Caco-2 (cell line): ENCODE measurements around the gene SHISA3. TPM values are rescaled to one million over a fixed set of nuclear protein-coding genes. Genes with fewer than 3 reads are reported as not detected.

ENCODE experiments used
- BruUV-seq: library from RNA; stranded (reverse); fragments of 400-500 nt; replicated peaks from 2 replicates; lab custom pipeline; 2021; lab: Mats Ljungman, UMichigan
- CTCF ChIA-PET: fragments of 300-600 bp; sonication (Branson Sonifier 250); formaldehyde crosslinking; loops from one replicate; lab custom pipeline; 2022; ENCODE audit warnings: antibody characterized with exemption; lab: Charles Lee
- POLR2A ChIA-PET: fragments of 300-600 bp; sonication (Branson Sonifier 250); formaldehyde crosslinking; loops from one replicate; lab custom pipeline; 2022; ENCODE audit warnings: antibody characterized with exemption; lab: Charles Lee
- DNase-seq, 2 experiments: peaks; one replicate each; pipeline versions ENCODE4 v3.0.0 to v3.0.0-alpha.2; 2020 to 2022
- H3K27me3 ChIP-seq: replicated peaks from 2 replicates; pipeline ENCODE4 v1.6.0; 2011; ENCODE audit warnings: low read length; ENCODE audit not compliant: control insufficient read depth, insufficient read depth
- H3K36me3 ChIP-seq: 2 replicates; pipeline ENCODE4 v1.5.1; 2011; ENCODE audit warnings: low read length; ENCODE audit not compliant: control insufficient read depth, insufficient read depth
- H3K4me1 ChIP-seq: fragments of 250-450 bp; sonication (Bioruptor Pico); 2 replicates; pipeline ENCODE4 v1.5.1; 2020; ENCODE audit warnings: mild to moderate bottlenecking
- H3K4me3 ChIP-seq: 2 replicates; pipeline ENCODE4 v1.5.1; 2011; ENCODE audit warnings: low read depth, mild to moderate bottlenecking, control low read depth, low read length
- H3K9me3 ChIP-seq: fragments of 250-450 bp; sonication (Bioruptor Pico); 2 replicates; pipeline ENCODE4 v1.5.1; 2020; ENCODE audit warnings: mild to moderate bottlenecking, moderate library complexity
- H3K27ac Mint-ChIP-seq: one replicate; pipeline ENCODE4 v1.8.0; 2022; ENCODE audit warnings: mixed read lengths; ENCODE audit not compliant: unreplicated experiment
- H3K27me3 Mint-ChIP-seq: one replicate; pipeline ENCODE4 v1.8.0; 2022; ENCODE audit warnings: mixed read lengths; ENCODE audit not compliant: insufficient read depth, unreplicated experiment
- H3K36me3 Mint-ChIP-seq: one replicate; pipeline ENCODE4 v1.8.0; 2022; ENCODE audit warnings: mild to moderate bottlenecking, mixed read lengths; ENCODE audit not compliant: insufficient read depth, unreplicated experiment
- H3K4me1 Mint-ChIP-seq: one replicate; pipeline ENCODE4 v1.8.0; 2022; ENCODE audit warnings: low read depth, mixed read lengths; ENCODE audit not compliant: unreplicated experiment
- H3K4me3 Mint-ChIP-seq: one replicate; pipeline ENCODE4 v1.8.0; 2022; ENCODE audit warnings: mild to moderate bottlenecking, moderate library complexity, mixed read lengths; ENCODE audit not compliant: unreplicated experiment
- H3K9me3 Mint-ChIP-seq: one replicate; pipeline ENCODE4 v1.8.0; 2022; ENCODE audit warnings: mixed read lengths; ENCODE audit not compliant: unreplicated experiment
- intact Hi-C: fragments of 100-400 bp; cut with micrococcal nuclease; formaldehyde crosslinking; loops from one replicate; pipeline ENCODE4 v1.10.0; 2022; ENCODE audit not compliant: unreplicated experiment
- total RNA-seq: library from RNA; stranded (reverse); gene quantifications from 2 replicates; pipeline ENCODE4 v1.2.3, GENCODE V29; 2022
- TF ChIP-seq, protein P1 (sequence below), 2 experiments: fragments of 200-600 bp in 1 of 2; IDR thresholded peaks; 1 replicate in 1 of 2; 2 replicates in 1 of 2; pipeline versions ENCODE4 v1.5.1 to v1.8.0; 2011 to 2022; ENCODE audit warnings: antibody characterized with exemption in 1 of 2, control low read depth in 1 of 2, inconsistent platforms in 1 of 2, low read depth in 1 of 2, low read length in 1 of 2, mild to moderate bottlenecking in 1 of 2, moderate library complexity in 1 of 2; ENCODE audit not compliant: insufficient read depth in 1 of 2, severe bottlenecking in 1 of 2, unreplicated experiment in 1 of 2

SHISA3 gene
- total RNA-seq, 1 experiment from 2014 or later, result not detected

DNA sequence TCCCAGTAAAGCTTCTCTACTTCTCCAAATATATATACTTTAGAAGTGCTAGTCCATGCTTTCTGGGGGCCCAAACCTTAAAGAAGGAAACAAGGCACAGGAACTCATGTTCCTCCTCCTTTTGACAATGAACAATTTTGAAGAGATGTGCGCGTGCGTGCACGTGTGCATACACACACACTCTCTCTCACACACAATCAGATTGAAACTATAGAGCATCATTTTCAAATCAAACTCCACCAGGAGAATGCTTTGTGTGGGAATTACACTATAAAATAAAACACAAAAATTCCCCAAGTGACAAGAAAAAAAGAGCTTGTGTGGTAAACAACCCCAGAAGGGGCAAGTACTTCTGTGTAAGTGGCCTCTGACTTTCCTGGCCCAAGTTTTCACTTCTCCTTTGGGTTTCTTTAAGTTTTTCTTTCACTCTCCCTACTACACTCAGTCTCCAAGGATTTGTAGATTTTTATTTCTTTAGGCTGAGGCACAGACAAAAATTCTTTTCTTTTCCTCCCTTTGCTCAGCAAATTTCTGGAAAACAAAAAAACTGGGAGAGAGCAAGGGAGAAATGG lies 46.6 kb upstream of the SHISA3 start:
- POLR2A ChIA-PET, result no interaction called here
- Mint-ChIP-seq H3K9me3 (no peaks in the 10 kb centered on the region), H3K27ac (no peak overlapping the region), H3K4me3 (no peak overlapping the region), H3K4me1 (no peaks in the 10 kb centered on the region), H3K27me3 (peaks cover 14% of the 10 kb centered on the region), H3K36me3 (no peaks in the 10 kb centered on the region)
- Histone ChIP-seq H3K36me3 (no peaks in the 10 kb centered on the region), H3K9me3 (no peaks in the 10 kb centered on the region), H3K4me1 (no peaks in the 10 kb centered on the region), H3K27me3 (no peaks in the 10 kb centered on the region), H3K4me3 (no peak overlapping the region)
- intact Hi-C loops, result no loop called here
- TF ChIP-seq, protein P1, sequence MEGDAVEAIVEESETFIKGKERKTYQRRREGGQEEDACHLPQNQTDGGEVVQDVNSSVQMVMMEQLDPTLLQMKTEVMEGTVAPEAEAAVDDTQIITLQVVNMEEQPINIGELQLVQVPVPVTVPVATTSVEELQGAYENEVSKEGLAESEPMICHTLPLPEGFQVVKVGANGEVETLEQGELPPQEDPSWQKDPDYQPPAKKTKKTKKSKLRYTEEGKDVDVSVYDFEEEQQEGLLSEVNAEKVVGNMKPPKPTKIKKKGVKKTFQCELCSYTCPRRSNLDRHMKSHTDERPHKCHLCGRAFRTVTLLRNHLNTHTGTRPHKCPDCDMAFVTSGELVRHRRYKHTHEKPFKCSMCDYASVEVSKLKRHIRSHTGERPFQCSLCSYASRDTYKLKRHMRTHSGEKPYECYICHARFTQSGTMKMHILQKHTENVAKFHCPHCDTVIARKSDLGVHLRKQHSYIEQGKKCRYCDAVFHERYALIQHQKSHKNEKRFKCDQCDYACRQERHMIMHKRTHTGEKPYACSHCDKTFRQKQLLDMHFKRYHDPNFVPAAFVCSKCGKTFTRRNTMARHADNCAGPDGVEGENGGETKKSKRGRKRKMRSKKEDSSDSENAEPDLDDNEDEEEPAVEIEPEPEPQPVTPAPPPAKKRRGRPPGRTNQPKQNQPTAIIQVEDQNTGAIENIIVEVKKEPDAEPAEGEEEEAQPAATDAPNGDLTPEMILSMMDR (IDR thresholded peaks at IDR 0.05; ENCODE audit: insufficient read depth in 1 of 2, low read depth in 1 of 2, low read length in 1 of 2, severe bottlenecking in 1 of 2, unreplicated experiment in 1 of 2), result no peak
- CTCF ChIA-PET, result no interaction called here
- no TSS peak for BruUV-seq
- no peak for DNase-seq

DNA sequence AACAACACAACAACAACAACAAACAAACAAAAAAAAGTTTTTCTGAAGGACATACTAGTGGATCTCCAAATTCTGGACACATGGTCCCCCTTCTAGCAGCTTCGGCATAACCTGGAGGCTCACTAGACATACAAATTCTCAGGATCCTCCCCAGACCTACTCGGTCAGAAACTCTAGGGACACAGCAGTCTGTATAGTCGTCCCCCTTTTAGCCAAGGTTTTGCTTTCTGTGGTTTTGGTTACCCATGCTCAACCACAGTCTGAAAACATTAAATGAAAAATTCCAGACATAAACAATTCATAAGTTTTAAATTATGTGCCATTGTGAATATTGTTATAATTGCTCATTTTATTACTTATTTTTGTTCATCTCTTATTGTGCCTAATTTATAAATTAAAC lies 45.2 kb upstream of the SHISA3 start:
- no peaks in the 10 kb centered on the region for H3K9me3 Mint-ChIP-seq
- intact Hi-C loops, result no loop called here
- no peak for DNase-seq
- peaks cover 25% of the 10 kb centered on the region for H3K27me3 Mint-ChIP-seq
- CTCF ChIA-PET, result no interaction called here
- no peaks in the 10 kb centered on the region for H3K36me3 ChIP-seq
- H3K27ac Mint-ChIP-seq, result no peak overlapping the region
- no peak overlapping the region for H3K4me3 ChIP-seq
- no peaks in the 10 kb centered on the region for H3K36me3 Mint-ChIP-seq
- H3K4me1 Mint-ChIP-seq, result no peaks in the 10 kb centered on the region
- POLR2A ChIA-PET, result no interaction called here
- no peaks in the 10 kb centered on the region for H3K4me1 ChIP-seq
- no peak overlapping the region for H3K4me3 Mint-ChIP-seq
- BruUV-seq, result no TSS peak
- no peaks in the 10 kb centered on the region for H3K9me3 ChIP-seq
- H3K27me3 ChIP-seq, result no peaks in the 10 kb centered on the region
- TF ChIP-seq, protein P1 (IDR thresholded peaks at IDR 0.05; ENCODE audit: insufficient read depth in 1 of 2, low read depth in 1 of 2, low read length in 1 of 2, severe bottlenecking in 1 of 2, unreplicated experiment in 1 of 2), result no peak

DNA sequence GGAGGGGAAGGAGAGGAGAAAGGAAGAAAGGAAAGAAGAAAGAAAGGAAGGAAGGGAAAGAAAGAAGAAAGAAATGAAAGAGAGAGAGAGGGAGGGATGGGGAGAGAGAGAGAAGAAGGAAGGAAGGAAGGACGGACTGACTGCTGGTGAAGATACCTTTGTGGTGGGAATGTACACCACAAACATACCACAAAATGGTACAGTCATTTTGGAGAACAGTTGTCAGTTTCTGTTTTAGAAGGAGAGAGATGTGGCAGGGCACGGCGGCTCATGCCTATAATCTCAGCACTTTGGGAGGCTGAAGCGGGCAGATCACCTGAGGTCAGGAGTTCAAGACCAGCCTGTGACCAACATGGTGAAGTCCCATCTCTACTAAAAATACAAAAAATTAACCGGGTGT lies 40.0 kb upstream of the SHISA3 start:
- BruUV-seq, result no TSS peak
- peaks cover 50% of the 10 kb centered on the region for H3K27me3 Mint-ChIP-seq
- Histone ChIP-seq H3K4me3 (no peak overlapping the region), H3K9me3 (no peaks in the 10 kb centered on the region), H3K4me1 (no peaks in the 10 kb centered on the region), H3K27me3 (no peaks in the 10 kb centered on the region; the same call in 1 of the 2 replicates), H3K36me3 (no peaks in the 10 kb centered on the region)
- no peaks in the 10 kb centered on the region for H3K9me3 Mint-ChIP-seq
- CTCF ChIA-PET, result no interaction called here
- POLR2A ChIA-PET, result no interaction called here
- no peak overlapping the region for H3K4me3 Mint-ChIP-seq
- TF ChIP-seq, protein P1 (IDR thresholded peaks at IDR 0.05; ENCODE audit: insufficient read depth in 1 of 2, low read depth in 1 of 2, low read length in 1 of 2, severe bottlenecking in 1 of 2, unreplicated experiment in 1 of 2), result no peak
- DNase-seq, result no peak
- no peak overlapping the region for H3K27ac Mint-ChIP-seq
- H3K4me1 Mint-ChIP-seq, result no peaks in the 10 kb centered on the region
- H3K36me3 Mint-ChIP-seq, result no peaks in the 10 kb centered on the region
- intact Hi-C loops, result no loop called here
